IMR-90 (cell line): ENCODE results near the gene HPSE2. TPM values are rescaled to one million over a fixed set of nuclear protein-coding genes. Genes with fewer than 3 reads are reported as not detected.

Experiments
- ATAC-seq: fragments of 200-7000 bp; cut with Tn5 transposase; 2 replicates; pipeline ENCODE4 v1.9.1; 2020; ENCODE audit warnings: low read depth, mild to moderate bottlenecking, moderate library complexity
- BruUV-seq: library from RNA; stranded (reverse); fragments of 400-500 nt; replicated peaks from 2 replicates; lab custom pipeline; 2021; lab: Mats Ljungman, UMichigan
- CTCF ChIA-PET: fragments of 300-600 bp; formaldehyde crosslinking; extraction: SDS; loops from one replicate; lab custom pipeline; 2021; ENCODE audit warnings: antibody characterized with exemption; lab: Yijun Ruan, JAX
- POLR2A ChIA-PET: fragments of 300-600 bp; sonication (Branson Sonifier 250); formaldehyde crosslinking; loops from one replicate; lab custom pipeline; 2022; ENCODE audit warnings: antibody characterized with exemption; ENCODE audit not compliant: unreplicated experiment; lab: Charles Lee
- DNase-seq: peaks from one replicate; pipeline ENCODE4 v3.0.0; 2013
- H2AFZ ChIP-seq: replicated peaks from 2 replicates; pipeline ENCODE3; 2013; ENCODE audit warnings: low read length, mild to moderate bottlenecking; ENCODE audit not compliant: poor library complexity
- H2AK5ac ChIP-seq: 2 replicates; pipeline ENCODE4 v1.6.1; 2013; ENCODE audit warnings: low read depth, low read length, inconsistent platforms
- H2AK9ac ChIP-seq: replicated peaks from 2 replicates; pipeline ENCODE3; 2013; ENCODE audit warnings: mild to moderate bottlenecking, low read depth, low read length, moderate library complexity; ENCODE audit not compliant: poor library complexity
- H2BK120ac ChIP-seq: 2 replicates; pipeline ENCODE4 v1.6.1; 2013; ENCODE audit warnings: low read depth, low read length, inconsistent platforms
- H2BK15ac ChIP-seq: 3 replicates; pipeline ENCODE4 v1.6.1; 2013; ENCODE audit warnings: low read depth, low read length, inconsistent platforms
- H2BK20ac ChIP-seq: 2 replicates; pipeline ENCODE4 v1.6.1; 2013; ENCODE audit warnings: low read depth, mild to moderate bottlenecking, inconsistent platforms, low read length, moderate library complexity
- H2BK5ac ChIP-seq: 2 replicates; pipeline ENCODE4 v1.6.1; 2013; ENCODE audit warnings: mild to moderate bottlenecking, low read depth, low read length, inconsistent platforms; ENCODE audit not compliant: poor library complexity, severe bottlenecking
- H3K14ac ChIP-seq: replicated peaks from 2 replicates; pipeline ENCODE4 v1.6.1; 2013; ENCODE audit warnings: low read depth, low read length, inconsistent platforms
- H3K18ac ChIP-seq: 2 replicates; pipeline ENCODE4 v1.6.1; 2013; ENCODE audit warnings: low read depth, low read length, control low read depth
- H3K23ac ChIP-seq: 2 replicates; pipeline ENCODE4 v1.6.1; 2013; ENCODE audit warnings: low read depth, low read length, inconsistent platforms
- H3K27ac ChIP-seq: 2 replicates; pipeline ENCODE4 v1.5.1; 2013; ENCODE audit warnings: mild to moderate bottlenecking, control low read depth, low read length; ENCODE audit not compliant: insufficient read depth
- H3K27me3 ChIP-seq: 2 replicates; pipeline ENCODE4 v1.6.1; 2013; ENCODE audit warnings: low read length; ENCODE audit not compliant: control insufficient read depth, insufficient read depth
- H3K36me3 ChIP-seq: 2 replicates; pipeline ENCODE4 v1.6.1; 2013; ENCODE audit warnings: low read length, mixed read lengths; ENCODE audit not compliant: control insufficient read depth, insufficient read depth
- H3K4ac ChIP-seq: 2 replicates; pipeline ENCODE4 v1.6.1; 2013; ENCODE audit warnings: low read depth, low read length, inconsistent platforms
- H3K4me1 ChIP-seq: 2 replicates; pipeline ENCODE4 v1.6.1; 2013; ENCODE audit warnings: low read length, mixed read lengths; ENCODE audit not compliant: control insufficient read depth, insufficient read depth
- H3K4me2 ChIP-seq: 2 replicates; pipeline ENCODE4 v1.6.1; 2013; ENCODE audit warnings: low read depth, mild to moderate bottlenecking, control low read depth, low read length, moderate library complexity
- H3K4me3 ChIP-seq: 2 replicates; pipeline ENCODE4 v1.5.1; 2013; ENCODE audit warnings: low read depth, mild to moderate bottlenecking, control low read depth, low read length, moderate library complexity; ENCODE audit not compliant: insufficient read depth
- H3K56ac ChIP-seq: 2 replicates; pipeline ENCODE4 v1.6.1; 2013; ENCODE audit warnings: low read length, inconsistent platforms; ENCODE audit not compliant: insufficient read depth; ENCODE audit errors: extremely low read depth
- H3K79me1 ChIP-seq, 2 experiments: 2 replicates each; pipeline ENCODE4 v1.6.1; 2013; ENCODE audit warnings: low read length in 2 of 2, inconsistent platforms in 1 of 2, low read depth in 1 of 2
- H3K9ac ChIP-seq: 2 replicates; pipeline ENCODE4 v1.6.1; 2013; ENCODE audit warnings: low read depth, low read length, control low read depth
- H3K9me1 ChIP-seq: 2 replicates; pipeline ENCODE4 v1.6.1; 2013; ENCODE audit warnings: low read length, inconsistent platforms; ENCODE audit not compliant: insufficient read depth
- H3K9me3 ChIP-seq: 2 replicates; pipeline ENCODE4 v1.6.1; 2013; ENCODE audit warnings: low read length; ENCODE audit not compliant: control insufficient read depth, insufficient read depth
- H4K20me1 ChIP-seq: 2 replicates; pipeline ENCODE4 v1.6.1; 2013; ENCODE audit warnings: low read length, inconsistent platforms; ENCODE audit not compliant: insufficient read depth
- H4K5ac ChIP-seq: 2 replicates; pipeline ENCODE4 v1.6.1; 2013; ENCODE audit warnings: mild to moderate bottlenecking, low read depth, low read length, control low read depth
- H4K8ac ChIP-seq, 2 experiments: 2 replicates each; pipeline ENCODE4 v1.6.1; 2013; ENCODE audit warnings: low read depth in 2 of 2, low read length in 2 of 2, control low read depth in 1 of 2, inconsistent platforms in 1 of 2
- H4K91ac ChIP-seq: 2 replicates; pipeline ENCODE4 v1.6.1; 2013; ENCODE audit warnings: low read depth, low read length, inconsistent platforms; ENCODE audit not compliant: insufficient read depth
- CEBPB ChIP-seq: IDR thresholded peaks from 2 replicates; pipeline ENCODE4 v1.6.1; 2012; ENCODE audit warnings: low read depth, low read length, improper control_type of control experiment
- CHD1 ChIP-seq: IDR thresholded peaks from 2 replicates; pipeline ENCODE4 v1.6.1; 2012; ENCODE audit warnings: low read depth, low read length, improper control_type of control experiment
- CTCF ChIP-seq: conservative IDR thresholded peaks from 2 replicates; pipeline ENCODE4 v1.5.1; 2012; ENCODE audit warnings: mild to moderate bottlenecking, low read depth, low read length, improper control_type of control experiment
- FOS ChIP-seq: fragments of 150-350 bp; IDR thresholded peaks from 2 replicates; pipeline ENCODE4 v1.6.1; 2016; ENCODE audit warnings: low read depth, low read length
- MAFK ChIP-seq: IDR thresholded peaks from 2 replicates; pipeline ENCODE4 v1.6.1; 2012; ENCODE audit warnings: low read depth, low read length, improper control_type of control experiment
- MAZ ChIP-seq: IDR thresholded peaks from 2 replicates; pipeline ENCODE4 v1.6.1; 2012; ENCODE audit warnings: low read depth, mild to moderate bottlenecking, low read length, improper control_type of control experiment, moderate library complexity, borderline replicate concordance
- MXI1 ChIP-seq: IDR thresholded peaks from 2 replicates; pipeline ENCODE4 v1.6.1; 2012; ENCODE audit warnings: low read depth, mild to moderate bottlenecking, low read length, moderate library complexity, borderline replicate concordance
- NFE2L2 ChIP-seq: fragments of 150-350 bp; IDR thresholded peaks from 2 replicates; pipeline ENCODE4 v1.6.1; 2016; ENCODE audit warnings: low read depth, mild to moderate bottlenecking, low read length
- POLR2A ChIP-seq: IDR thresholded peaks from 2 replicates; pipeline ENCODE4 v1.6.1; 2012; ENCODE audit warnings: mild to moderate bottlenecking, low read depth, low read length
- RAD21 ChIP-seq: IDR thresholded peaks from 2 replicates; pipeline ENCODE4 v1.6.1; 2012; ENCODE audit warnings: low read length, improper control_type of control experiment
- RCOR1 ChIP-seq: IDR thresholded peaks from 2 replicates; pipeline ENCODE4 v1.6.1; 2012; ENCODE audit warnings: mild to moderate bottlenecking, low read length, improper control_type of control experiment; ENCODE audit not compliant: insufficient replicate concordance
- RFX5 ChIP-seq: IDR thresholded peaks from 2 replicates; pipeline ENCODE4 v1.8.0; 2012; ENCODE audit warnings: low read depth, mild to moderate bottlenecking, low read length, moderate library complexity
- SMC3 ChIP-seq: fragments of 150-350 bp; IDR thresholded peaks from 2 replicates; pipeline ENCODE4 v1.6.1; 2016; ENCODE audit warnings: low read depth, mild to moderate bottlenecking, antibody characterized with exemption, low read length, moderate library complexity
- WGBS, 2 experiments: methylation state at CpG; one replicate each; pipeline versions ENCODE4 v1.1.5 to v1.1.7; 2013; ENCODE audit warnings: missing lambda C conversion rate in 2 of 2; ENCODE audit not compliant: insufficient read length in 1 of 2; ENCODE audit errors: extremely low coverage in 2 of 2; 5-methylcytosine and 5-hydroxymethylcytosine counted together
- dilution Hi-C: fragments of 300-500 bp; cut with HindIII; formaldehyde crosslinking; loops from one replicate; pipeline ENCODE4 v1.14.3; 2018; ENCODE audit warnings: low sequenced_read_pairs; ENCODE audit not compliant: unreplicated experiment
- in situ Hi-C: fragments of 300-500 bp; cut with MboI; formaldehyde crosslinking; loops from 3 replicates; pipeline ENCODE4 v1.14.3; 2019; ENCODE audit warnings: low sequenced_read_pairs, inconsistent platforms, mixed read lengths
- intact Hi-C: fragments of 100-400 bp; cut with micrococcal nuclease; formaldehyde crosslinking; loops from 2 replicates; pipeline ENCODE4 v1.10.0; 2022
- polyA plus RNA-seq, 3 experiments: library from polyadenylated mRNA; depleted of rRNA; stranded (reverse); fragments of >200 nt; gene quantifications; 2 replicates each; pipeline ENCODE4 v1.2.3, GENCODE V29; 2012; ENCODE audit warnings: low replicate concordance in 1 of 3
- total RNA-seq: library from RNA; depleted of rRNA; stranded (reverse); fragments of >200 nt; gene quantifications from 2 replicates; pipeline ENCODE4 v1.2.3, GENCODE V29; 2012
- TF ChIP-seq, protein P1 (sequence below): fragments of 150-350 bp; IDR thresholded peaks from 2 replicates; pipeline ENCODE4 v1.6.1; 2016; ENCODE audit warnings: low read depth, mild to moderate bottlenecking, low read length, moderate library complexity, borderline replicate concordance
- TF ChIP-seq, protein P2 (sequence below): fragments of 150-350 bp; IDR thresholded peaks from 2 replicates; pipeline ENCODE4 v1.6.1; 2017; ENCODE audit warnings: mild to moderate bottlenecking, antibody characterized with exemption, low read length, low read depth

HPSE2 gene
- total and polyA plus RNA-seq, 2 of the 4 experiments (the other 2 are of a cell fraction), result not detected

DNA sequence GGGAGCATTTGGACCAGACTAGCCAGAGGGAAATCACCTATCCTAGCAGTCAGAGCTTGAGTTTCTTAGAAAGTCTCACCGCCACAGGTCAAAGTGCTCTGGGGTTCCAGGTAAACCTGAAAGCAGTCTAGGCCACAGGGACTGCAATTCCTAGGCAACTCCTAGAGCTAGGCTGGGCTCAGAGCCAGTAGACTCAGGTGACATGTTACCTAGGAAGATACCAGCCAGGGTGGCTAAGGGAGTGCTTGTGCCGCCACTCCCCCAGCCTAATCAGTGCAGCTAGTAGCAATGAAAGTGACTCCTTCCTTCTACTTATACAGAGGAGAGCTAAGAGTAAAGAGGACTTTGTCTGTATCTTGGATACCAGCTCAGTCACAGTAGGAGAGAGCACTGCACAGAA lies 440.2 kb downstream of the HPSE2 start:
- DNase-seq, result no peak
- H3K4me3 ChIP-seq, result no peak overlapping the region
- H3K36me3 ChIP-seq, result no peaks in the 10 kb centered on the region
- no TSS peak for BruUV-seq
- no peak overlapping the region for H3K27ac ChIP-seq
- peak overlapping the region; percentile 28 for H2AK9ac ChIP-seq
- no peak overlapping the region for H2BK5ac ChIP-seq
- no peak for ATAC-seq
- no peak overlapping the region for H3K4ac ChIP-seq
- no peak overlapping the region for H4K91ac ChIP-seq
- TF ChIP-seq SMC3 (no peak), POLR2A (no peak), NFE2L2 (no peak), RCOR1 (no peak), MXI1 (no peak), MAFK (no peak), CHD1 (no peak), RFX5 (no peak), CEBPB (no peak), CTCF (no peak), FOS (no peak), MAZ (no peak), RAD21 (no peak)
- TF ChIP-seq, protein P1, sequence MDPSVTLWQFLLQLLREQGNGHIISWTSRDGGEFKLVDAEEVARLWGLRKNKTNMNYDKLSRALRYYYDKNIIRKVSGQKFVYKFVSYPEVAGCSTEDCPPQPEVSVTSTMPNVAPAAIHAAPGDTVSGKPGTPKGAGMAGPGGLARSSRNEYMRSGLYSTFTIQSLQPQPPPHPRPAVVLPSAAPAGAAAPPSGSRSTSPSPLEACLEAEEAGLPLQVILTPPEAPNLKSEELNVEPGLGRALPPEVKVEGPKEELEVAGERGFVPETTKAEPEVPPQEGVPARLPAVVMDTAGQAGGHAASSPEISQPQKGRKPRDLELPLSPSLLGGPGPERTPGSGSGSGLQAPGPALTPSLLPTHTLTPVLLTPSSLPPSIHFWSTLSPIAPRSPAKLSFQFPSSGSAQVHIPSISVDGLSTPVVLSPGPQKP, result no peak
- TF ChIP-seq, protein P2, sequence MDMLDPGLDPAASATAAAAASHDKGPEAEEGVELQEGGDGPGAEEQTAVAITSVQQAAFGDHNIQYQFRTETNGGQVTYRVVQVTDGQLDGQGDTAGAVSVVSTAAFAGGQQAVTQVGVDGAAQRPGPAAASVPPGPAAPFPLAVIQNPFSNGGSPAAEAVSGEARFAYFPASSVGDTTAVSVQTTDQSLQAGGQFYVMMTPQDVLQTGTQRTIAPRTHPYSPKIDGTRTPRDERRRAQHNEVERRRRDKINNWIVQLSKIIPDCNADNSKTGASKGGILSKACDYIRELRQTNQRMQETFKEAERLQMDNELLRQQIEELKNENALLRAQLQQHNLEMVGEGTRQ, result no peak
- POLR2A ChIA-PET, result no interaction called here
- H3K9me1 ChIP-seq, result no peaks in the 10 kb centered on the region
- H4K5ac ChIP-seq, result no peak overlapping the region
- in situ Hi-C loops (no loop called here), dilution Hi-C loops (no loop called here), intact Hi-C loops (no loop called here)
- H3K79me1 ChIP-seq, result no peaks in the 10 kb centered on the region
- no peak overlapping the region for H2BK120ac ChIP-seq
- H3K4me1 ChIP-seq, result no peaks in the 10 kb centered on the region
- H2AK5ac ChIP-seq, result no peak overlapping the region
- H4K8ac ChIP-seq, result no peak overlapping the region
- no peak overlapping the region for H3K56ac ChIP-seq
- no peak overlapping the region for H3K9ac ChIP-seq
- H2AFZ ChIP-seq, result no peak overlapping the region
- no peak overlapping the region for H2BK20ac ChIP-seq
- no peak overlapping the region for H3K4me2 ChIP-seq
- H3K27me3 ChIP-seq, result no peaks in the 10 kb centered on the region
- no peak overlapping the region for H3K14ac ChIP-seq
- no peaks in the 10 kb centered on the region for H4K20me1 ChIP-seq
- H3K18ac ChIP-seq, result no peak overlapping the region
- H3K23ac ChIP-seq, result no peak overlapping the region
- H2BK15ac ChIP-seq, result no peak overlapping the region
- WGBS, 2 experiments, result 100% methylated on average over 1 of the region's 2 CpGs; no CpG with 5 or more reads in 1 of the 2 experiments
- CTCF ChIA-PET, result no interaction called here
- H3K9me3 ChIP-seq, result no peaks in the 10 kb centered on the region
